Stimulated activated naive CD4-positive, alpha-beta T cell (primary cell): ENCODE measurements around the gene AUP1.
"Not testable (repeated sequence)": the region's sequence is repeated elsewhere in the genome, so short reads cannot be mapped to it uniquely, and the experiment has no call there.

Experiments
- DNase-seq, 6 experiments: peaks; one replicate each; lab custom pipeline; 2025; lab: John Stamatoyannopoulos, UW

The AUP1 gene, protein sequence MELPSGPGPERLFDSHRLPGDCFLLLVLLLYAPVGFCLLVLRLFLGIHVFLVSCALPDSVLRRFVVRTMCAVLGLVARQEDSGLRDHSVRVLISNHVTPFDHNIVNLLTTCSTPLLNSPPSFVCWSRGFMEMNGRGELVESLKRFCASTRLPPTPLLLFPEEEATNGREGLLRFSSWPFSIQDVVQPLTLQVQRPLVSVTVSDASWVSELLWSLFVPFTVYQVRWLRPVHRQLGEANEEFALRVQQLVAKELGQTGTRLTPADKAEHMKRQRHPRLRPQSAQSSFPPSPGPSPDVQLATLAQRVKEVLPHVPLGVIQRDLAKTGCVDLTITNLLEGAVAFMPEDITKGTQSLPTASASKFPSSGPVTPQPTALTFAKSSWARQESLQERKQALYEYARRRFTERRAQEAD

DNA sequence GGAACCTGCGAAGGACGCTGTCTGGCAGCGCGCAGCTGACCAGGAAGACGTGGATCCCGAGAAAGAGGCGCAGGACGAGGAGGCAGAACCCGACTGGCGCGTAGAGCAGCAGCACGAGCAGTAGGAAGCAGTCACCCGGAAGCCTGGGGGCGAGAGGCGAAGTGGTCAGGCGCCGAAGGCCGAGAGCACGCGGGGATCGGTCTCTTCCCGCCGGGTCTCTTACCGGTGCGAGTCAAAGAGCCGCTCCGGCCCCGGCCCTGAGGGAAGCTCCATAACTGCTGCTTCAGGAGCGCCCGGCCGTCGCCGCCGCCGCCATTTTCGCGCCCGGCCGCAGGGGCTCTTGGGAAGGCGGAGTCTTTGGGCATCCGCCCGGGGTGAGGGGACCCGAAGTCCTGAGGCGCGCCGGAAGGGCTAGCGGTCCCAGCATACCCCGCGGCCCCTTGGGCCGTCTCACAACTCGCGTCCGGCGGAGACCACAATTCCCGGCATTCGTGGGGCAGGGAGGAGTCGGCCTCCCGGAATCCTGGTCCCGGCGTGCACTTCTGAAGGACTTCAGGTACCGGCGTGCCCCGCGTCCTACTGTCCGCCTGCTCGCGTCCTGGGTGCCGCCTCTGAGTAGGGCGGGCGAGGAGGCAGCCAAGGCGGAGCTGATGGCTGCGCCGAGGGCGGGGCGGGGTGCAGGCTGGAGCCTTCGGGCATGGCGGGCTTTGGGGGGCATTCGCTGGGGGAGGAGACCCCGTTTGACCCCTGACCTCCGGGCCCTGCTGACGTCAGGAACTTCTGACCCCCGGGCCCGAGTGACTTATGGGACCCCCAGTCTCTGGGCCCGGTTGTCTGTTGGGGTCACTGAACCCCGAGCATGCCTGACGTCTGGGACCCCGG lies at the start of gene AUP1, which contains the start of gene HTRA2:
Gene AUP1, minus strand, starts transcription at position 350 of the 882 bp plus-strand sequence. Its CDS starts 77 bp downstream, at position 273.
Gene HTRA2, plus strand, starts transcription at position 577 of the 882 bp plus-strand sequence. Its CDS starts 74 bp downstream, at position 651.
- DNase-seq, result peak; percentile 64 to 93 (median 86)

DNA sequence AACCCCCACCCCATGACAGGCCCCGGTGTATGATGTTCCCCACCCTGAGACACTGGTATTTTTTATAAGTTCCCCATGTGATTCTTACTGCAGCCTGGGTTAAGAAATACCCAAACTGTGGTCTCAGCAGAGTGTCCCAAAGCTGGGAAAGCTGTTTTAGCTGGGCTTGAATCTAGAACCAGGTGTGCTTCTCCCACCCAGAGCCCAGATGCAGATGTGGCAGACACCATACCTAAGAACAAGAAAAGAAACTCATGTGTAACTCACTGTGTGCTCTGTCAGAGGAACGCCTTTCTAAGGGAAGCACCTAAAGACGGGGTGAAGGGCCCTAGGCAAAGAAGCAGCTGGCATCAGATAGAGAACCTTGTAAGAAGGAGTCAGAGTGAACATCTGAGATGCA lies 48.9 kb upstream of the AUP1 start:
- DNase-seq, result no peak

DNA sequence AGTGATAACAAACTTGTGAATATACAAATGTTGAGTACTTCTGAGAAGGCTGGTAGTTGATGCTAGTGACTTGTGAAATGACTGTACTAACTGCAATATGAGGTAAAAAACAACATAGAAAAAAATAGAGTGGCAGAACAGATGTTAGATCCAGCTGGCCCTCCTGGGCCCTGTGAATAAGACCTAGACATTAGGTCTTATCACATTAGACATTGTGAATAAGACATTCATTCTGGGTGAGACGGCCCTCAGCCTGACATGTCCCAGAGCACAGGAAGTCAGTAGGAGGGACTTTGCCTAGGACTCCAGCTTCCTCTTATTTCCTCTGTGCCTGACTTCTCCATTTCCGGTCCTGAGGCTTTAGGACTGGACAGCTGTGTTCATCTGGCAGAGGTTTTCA lies 47.9 kb upstream of the AUP1 start:
- no peak for DNase-seq

DNA sequence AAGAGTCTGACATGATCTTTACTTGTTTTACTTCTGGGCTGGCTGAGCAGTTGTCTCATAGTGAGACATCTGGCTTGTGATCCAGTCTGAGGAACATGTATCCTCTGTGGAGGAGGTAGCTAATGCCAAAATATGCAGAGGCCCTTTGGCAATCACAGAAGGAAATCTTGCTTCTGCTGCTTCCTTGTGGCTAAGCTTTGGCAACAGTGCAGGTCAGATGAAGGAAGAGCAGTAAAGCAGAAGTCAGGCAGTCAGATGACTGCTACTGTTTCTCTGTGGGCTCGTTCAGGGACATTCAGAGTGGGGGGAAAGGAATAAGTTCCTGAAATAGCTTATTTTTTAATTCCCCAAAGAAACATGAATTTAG lies 47.3 kb upstream of the AUP1 start:
- no peak for DNase-seq

DNA sequence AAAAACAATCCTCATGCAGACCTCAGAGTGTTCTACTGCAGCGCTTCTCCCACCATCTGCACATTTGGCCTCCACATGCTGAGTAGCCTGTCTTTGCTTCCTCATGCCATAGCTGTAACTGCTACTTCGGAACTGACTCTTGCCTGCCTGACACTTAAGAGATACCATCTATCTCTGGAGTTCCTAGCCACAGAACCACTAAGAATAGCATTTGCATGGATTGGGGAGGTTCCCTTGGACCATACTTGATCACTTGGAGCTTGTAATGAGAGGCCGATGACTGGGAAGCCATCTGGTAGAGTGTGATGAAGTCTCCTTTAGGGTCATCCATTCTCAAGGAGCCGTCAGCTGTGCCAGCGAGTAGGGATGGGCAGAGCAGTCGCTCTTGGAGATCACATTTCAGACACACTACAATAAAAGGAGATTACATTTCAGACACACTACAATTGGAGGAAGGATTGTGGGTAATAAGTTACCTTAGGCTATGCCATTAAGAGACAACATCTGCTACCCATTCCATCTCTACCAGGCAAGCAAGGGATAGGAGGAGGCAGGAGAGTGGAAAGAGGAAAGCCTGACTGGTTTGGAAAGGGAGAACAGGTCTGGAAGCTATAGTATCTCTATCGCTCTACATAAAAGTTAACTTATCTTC lies 46.8 kb upstream of the AUP1 start:
- DNase-seq, result no peak

DNA sequence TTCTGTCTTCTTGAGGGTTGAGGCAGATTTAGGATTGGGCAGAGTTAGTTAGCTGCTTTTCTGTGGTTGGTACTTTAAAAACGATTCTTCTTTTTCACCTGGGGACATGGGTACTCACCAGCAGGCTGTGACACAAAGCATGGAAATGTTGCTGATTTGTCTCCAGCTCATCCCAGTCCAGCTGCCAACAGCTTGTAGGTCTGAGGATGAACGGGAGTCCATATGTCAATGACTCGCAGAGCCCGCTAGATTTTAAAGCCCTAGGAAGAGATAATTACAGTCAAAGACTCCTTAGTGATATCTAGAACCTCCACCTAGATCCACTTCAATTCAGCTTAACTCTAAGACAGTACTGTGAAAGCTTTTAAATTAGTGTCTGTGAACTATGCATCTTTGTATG lies 45.8 kb upstream of the AUP1 start:
- no peak for DNase-seq

DNA sequence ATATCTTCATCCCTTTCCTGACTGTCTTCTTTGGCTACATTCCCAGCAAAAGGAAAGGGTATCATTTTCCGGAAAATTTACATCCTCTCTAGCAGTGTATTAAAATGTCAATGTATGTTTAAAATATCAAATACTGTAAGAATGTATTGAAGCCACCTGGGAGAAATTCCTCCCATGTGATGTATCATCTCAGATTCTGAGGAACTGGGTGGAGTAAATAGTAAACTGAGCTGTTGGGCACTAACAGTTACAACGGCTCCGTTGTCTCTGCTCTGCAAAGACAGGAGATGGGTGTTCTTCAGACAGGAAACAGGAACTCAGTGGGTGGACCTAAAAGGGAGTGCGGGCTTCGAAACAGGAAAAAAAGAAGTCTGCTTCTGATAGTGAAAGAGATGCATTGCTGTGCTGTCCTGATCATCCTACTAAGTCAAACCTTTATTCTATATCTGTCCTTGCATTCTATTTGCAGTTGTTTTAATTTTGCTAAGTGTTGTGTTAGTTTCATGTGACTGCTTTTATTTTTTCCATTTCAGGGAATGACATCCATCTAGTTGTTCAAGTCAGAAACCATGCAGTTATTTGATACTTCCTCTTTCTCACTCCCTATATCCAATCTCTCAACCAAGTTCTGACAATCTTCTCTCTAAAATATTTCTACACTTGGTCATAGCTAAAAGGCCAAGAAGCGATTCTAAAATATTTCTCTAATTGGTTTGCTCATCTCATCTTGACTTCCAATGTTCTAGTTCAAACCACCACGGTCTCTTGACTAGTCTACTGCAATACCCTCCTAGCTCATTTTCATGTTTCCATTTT lies 44.4 kb upstream of the AUP1 start:
- peak in 3 of 6 experiments; percentile 2 to 26 (median 21) for DNase-seq

DNA sequence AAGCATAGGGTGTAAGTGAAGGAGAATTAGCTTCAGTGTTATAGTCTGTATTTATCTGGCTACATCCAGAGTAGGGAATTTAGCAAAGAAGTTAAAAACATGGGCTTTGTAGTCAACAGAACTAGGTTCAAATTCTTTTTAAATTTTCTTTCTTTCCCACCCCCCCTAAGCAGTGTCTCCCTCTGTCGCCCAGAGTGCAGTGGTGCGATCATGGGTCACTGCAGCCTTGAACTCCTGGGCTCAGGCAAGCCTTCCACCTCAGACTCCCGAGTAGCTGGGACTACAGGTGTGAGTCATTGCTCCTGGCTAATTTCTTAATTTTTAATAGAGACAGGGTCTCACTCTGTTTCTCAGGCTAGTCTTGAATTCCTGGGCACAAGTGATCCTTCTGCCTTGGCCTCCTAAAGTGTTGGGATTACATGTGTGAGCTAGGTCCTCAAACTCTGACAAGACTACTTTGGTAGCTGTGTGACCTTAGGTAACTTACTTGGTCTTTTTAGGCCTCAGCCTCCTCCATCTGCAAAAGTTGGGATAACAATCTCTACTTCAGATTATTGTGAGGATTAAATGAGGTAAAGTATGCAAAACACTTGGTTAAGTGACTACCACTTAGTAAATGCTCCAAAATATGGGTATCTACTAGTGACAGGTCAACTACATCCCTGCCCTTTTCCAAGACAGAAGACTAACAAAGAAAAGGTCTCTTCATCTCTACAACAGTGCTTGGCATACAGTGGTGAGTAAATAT lies 42.8 kb upstream of the AUP1 start:
- DNase-seq, result no peak

DNA sequence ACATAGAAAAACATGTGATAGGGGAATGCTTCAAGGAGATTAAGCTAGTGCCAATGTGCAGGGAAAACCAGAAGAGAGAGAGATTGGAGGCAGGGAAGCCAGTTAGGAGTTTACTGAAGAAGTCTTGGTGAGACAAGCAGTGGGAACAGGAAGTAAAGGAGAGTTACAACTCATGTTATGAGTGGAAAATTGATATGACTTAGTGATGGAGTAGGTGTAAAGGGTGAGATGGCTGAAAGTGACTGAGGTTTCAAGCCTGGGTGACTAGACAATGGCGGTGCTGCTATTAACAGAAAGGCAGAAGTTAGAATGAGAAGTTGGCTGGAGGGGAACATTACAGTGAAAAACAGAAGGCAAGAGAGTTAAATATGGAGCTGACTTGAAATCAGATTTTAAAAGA lies 41.6 kb upstream of the AUP1 start:
- no peak for DNase-seq

DNA sequence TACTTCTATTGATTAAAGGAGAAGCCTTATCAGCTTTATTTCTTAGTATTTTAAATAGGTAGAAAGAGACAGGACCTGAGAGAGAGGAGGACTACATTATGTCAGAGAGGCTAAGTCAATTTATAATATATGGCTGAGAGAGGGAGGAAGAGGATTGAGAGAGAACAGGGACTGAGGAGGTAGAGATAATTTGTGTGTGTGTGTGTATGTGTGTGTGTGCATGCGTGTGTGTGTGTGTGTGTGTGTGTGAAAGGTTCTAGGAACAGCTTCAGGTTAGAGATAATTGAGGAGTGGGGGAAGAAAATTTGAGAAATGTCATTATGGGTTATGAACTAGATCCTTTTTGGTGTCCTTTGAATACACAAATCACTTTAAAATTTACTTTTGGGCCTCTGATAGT lies 40.2 kb upstream of the AUP1 start:
- no peak for DNase-seq

DNA sequence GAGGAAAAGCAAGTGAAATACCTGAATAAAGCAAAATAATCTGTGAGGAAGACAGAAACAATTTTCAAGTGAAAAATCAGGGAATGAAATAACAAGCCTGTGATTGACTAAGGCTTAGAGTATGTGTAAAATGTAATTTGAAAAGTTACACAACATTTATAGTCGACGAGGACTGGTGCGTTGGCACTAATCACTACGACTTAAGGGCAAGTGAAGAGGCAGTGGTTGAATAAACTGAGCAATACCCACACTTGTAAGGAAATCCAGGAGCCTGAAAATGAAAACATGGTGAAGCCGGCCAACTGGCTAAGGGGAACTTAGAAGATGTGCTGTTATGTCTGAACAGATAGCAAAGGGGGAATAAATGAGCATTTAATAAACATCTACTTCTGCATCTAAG lies 38.4 kb upstream of the AUP1 start:
- no peak for DNase-seq

DNA sequence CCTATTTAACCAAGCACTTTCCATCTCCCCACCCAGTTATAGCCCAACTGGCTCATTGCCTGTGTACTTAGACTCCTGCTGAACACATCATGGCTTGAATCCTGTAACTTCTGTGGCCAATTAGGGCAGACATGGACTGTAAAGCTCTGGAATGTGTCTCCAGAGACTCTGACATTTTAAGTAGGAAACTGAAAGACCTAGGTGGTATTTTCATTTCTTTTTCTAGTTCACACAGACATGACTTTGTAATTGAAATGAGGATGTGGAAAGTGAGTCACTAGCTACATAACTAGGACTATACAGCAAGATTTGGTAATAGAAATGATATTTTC lies 37.2 kb upstream of the AUP1 start:
- no peak for DNase-seq

DNA sequence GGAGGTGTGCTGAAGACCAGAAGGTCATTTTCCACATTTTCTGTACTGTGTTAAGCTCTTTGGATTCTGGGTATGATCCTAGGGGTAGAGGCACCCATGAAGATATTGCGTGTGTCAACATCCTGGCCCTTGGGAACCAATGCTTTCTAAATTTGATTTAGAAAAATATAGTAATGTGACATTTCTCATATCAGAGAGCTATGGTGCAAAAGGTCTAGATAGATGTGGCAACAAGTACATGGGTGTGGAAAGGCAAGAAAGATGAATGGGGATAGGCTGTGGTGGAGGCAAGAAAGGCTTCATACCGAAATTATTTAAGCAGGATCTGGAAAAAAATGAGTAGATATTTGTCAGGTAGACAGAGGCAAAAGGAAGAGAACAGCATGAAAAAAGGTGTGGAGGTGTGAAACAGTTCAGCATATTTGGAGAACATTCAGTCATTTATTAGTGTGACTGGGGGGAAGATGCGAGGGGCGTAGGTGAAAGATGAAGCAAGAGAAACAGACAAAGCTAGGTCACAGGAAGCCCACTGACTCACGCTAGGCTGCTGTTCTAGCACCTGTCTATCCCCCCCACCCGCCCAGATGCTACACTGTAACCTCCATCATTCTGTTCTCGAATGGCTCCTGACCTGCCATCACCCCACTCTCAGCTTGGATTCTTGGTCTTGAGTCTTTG lies 36.7 kb upstream of the AUP1 start:
- DNase-seq, result no peak

DNA sequence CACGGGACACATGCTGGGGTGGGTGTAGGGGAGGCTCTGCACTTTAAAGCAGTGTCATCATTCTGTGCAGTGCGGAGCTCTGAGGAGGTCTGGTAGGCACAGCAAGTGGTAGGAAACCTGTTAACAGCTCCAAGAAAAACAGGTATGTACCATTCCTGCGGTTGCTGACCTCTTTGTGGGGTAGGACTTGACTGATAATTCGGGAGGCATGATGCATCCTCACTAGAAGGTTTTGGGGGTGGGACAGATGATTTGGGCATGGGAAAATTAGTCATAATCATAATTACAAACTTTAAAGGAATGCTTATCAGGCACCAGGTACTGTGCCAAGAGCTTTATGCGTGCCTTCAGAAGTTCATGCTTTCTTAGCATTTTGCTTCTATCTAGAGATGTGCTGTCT lies 34.7 kb upstream of the AUP1 start:
- DNase-seq, result no peak

DNA sequence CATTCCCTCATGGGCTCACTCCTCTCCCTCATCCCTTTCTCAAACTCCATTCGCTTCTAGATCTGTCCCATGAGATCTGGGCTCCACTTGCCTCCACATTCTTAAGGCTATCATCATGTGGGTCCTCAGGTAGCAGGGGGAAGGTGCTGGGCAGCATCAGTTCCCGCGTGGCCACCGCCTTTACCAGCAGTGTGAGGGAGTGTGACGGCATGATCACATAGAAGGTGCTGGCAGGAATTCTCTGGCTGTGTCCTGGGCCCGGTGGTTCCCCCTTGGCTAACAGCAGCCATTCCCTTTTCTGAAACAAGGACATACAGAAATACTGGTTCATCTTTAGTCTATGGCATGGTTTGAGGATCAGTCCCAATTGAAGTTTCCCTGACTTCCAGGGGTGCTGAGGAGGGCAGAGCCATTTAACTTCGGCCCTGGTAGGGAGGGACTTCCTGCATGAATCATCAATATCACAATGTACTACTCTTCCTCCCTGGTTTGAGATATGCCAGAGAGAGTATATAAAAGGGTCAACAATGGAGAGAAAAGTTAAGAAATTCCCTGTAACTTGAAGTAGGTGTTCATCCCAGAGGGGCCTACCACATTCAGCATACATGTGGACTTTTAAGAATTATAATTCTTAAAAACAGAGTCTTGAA lies 32.7 kb upstream of the AUP1 start:
- no peak for DNase-seq

DNA sequence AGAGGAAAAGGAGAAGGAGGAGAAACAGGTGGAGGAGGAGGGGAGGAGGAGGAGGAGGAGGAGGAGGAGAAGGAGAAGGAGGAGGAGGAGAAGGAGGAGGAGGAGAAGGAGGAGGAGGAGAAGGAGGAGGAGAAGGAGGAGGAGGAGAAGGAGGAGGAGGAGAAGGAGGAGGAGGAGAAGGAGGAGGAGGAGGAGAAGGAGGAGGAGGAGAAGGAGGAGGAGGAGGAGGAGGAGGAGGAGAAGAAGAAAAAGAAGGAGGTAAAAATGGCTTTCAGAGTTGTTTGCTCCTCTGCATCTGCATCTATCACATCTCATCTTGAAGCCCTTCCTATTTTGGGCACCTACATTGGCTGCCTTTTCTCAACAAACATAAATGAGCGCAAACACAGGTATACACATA lies 31.5 kb upstream of the AUP1 start:
- not testable (repeated sequence) for DNase-seq

DNA sequence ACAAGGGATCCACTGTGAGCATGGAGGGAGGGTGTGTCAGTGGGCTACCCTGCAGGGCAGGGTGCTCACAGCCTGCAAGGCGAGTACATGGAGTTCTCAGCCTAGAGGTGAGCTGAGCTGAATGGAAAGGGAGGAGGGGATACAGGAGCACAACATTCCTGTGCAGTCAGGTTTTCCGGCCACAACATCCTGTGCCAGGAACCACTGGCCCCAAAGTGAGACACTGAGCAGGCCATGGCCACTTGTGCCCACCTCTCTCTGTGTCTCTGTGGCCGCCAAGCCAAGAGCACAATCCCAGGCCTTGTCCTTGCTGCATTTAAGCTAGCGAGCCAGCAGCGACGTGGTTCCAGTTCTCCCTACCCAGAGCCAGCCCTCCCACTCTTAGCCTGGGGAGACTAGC lies 31.1 kb upstream of the AUP1 start:
- DNase-seq, result no peak

DNA sequence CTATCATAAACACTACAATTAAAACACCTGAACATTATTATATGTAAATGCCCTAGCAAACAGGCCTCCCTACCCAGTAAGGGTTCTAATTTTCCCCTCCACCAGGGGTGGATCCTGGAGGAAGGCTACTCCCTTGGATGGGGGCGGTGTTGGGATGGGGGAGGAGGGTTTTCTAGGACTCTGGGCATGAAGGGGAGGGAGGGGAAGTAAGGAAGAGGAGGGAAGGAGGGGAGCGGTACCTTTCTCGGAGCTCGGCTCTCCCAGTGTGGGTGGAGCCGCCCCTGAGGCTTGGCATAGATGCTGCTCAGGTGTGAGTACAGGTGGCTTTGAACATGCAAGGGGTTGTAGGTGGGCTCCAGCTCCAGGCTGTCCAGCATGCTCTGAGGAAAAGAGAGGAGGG lies 30.4 kb upstream of the AUP1 start:
- DNase-seq, result no peak

DNA sequence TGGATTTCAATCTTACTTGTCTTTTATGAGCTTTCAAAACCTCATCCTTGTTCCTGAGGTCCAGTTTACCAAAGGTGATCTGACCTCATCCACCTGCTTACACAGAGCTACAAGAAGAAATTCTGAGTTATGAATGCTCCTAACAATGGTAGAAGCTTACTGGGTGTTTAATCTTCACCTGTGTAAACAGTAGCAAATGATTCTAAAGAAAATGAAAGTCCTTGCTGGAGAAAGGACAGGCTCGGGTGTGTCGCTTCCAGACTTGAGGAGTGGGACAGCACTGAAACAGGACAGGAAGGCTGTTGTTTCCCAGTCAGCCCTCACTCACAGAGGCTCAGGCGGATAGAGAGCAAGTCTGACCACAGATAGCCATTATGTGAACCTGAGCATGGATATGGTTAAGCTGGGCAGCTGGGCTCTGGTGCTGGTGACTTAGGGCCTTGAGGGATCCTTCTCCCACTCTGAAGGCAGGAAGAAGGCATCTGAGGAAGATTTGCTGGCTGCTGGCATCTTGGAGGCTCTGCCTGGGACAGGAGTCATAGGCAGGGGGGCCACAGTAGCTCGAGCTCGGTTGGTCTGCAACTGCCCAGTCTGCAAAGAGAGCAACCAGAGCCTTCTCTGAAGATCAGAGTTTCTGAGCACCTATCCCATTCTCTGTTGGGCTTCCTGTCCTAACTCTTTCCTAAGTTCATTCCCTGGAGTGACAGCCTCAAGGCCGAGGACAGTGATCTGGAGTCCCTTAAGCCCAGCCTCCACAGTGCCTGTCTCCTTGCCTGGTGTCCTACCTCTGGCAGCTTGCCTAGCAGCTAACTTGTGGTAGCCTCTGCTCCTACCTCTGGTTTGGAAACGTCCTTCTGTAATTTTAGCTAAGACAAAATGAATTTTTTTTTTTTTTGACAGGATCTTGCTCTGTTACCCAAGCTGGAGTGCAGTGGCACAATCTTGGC lies 29.1 kb upstream of the AUP1 start:
- DNase-seq, result no peak
